Glomerular visceral epithelial cell (primary cell): ENCODE data around the gene STXBP4.
A peak's percentile ranks its signal among the peaks of the same experiment; 100 is the strongest.

ENCODE experiments used
- DNase-seq: peaks from one replicate; pipeline ENCODE4 v3.0.0-alpha.2; 2016; ENCODE audit errors: extremely low spot score

The STXBP4 gene

GRCh38 chr17:54969658-54970572 lies 1.4 kb downstream of the STXBP4 start:
- no peak for DNase-seq

GRCh38 chr17:54971147-54971546 lies 2.6 kb downstream of the STXBP4 start:
- DNase-seq: peak; percentile 17

GRCh38 chr17:54971901-54972300 lies 3.3 kb downstream of the STXBP4 start:
- DNase-seq: no peak

GRCh38 chr17:54972406-54973138 lies 4.0 kb downstream of the STXBP4 start:
- no peak for DNase-seq

- no peak for DNase-seq
These were observed 6.2 kb downstream of the STXBP4 start for GRCh38 chr17:54974759-54975158.

GRCh38 chr17:54976316-54976715 lies 7.8 kb downstream of the STXBP4 start:
- DNase-seq: no peak

- no peak for DNase-seq
These were observed 9.2 kb downstream of the STXBP4 start for GRCh38 chr17:54977744-54978143.

GRCh38 chr17:54979657-54980056 lies 11.1 kb downstream of the STXBP4 start:
- DNase-seq: no peak

GRCh38 chr17:54980375-54980774 lies 11.8 kb downstream of the STXBP4 start:
- DNase-seq: no peak

GRCh38 chr17:54982399-54982798 lies 13.8 kb downstream of the STXBP4 start:
- peak; percentile 6 for DNase-seq

- DNase-seq: no peak
These were observed 14.7 kb downstream of the STXBP4 start for GRCh38 chr17:54983260-54983659.

- no peak for DNase-seq
These were observed 16.9 kb downstream of the STXBP4 start for GRCh38 chr17:54985476-54985875.

GRCh38 chr17:54990118-54990517 lies 21.6 kb downstream of the STXBP4 start:
- no peak for DNase-seq

- DNase-seq: no peak
These were observed 23.0 kb downstream of the STXBP4 start for GRCh38 chr17:54991567-54991966.

- peak; percentile 53 for DNase-seq
These were observed 24.5 kb downstream of the STXBP4 start for GRCh38 chr17:54992797-54993639.

- no peak for DNase-seq
These were observed 27.9 kb downstream of the STXBP4 start for GRCh38 chr17:54996441-54996840.

GRCh38 chr17:55002458-55002857 lies 33.9 kb downstream of the STXBP4 start:
- no peak for DNase-seq

GRCh38 chr17:55004484-55004883 lies 35.9 kb downstream of the STXBP4 start:
- no peak for DNase-seq

GRCh38 chr17:55005520-55005919 lies 37.0 kb downstream of the STXBP4 start:
- DNase-seq: peak; percentile 17

- DNase-seq: no peak
These were observed 55.1 kb downstream of the STXBP4 start for GRCh38 chr17:55023626-55024025.

- no peak for DNase-seq
These were observed 69.3 kb downstream of the STXBP4 start for GRCh38 chr17:55037828-55038227.

- no peak for DNase-seq
These were observed 69.7 kb downstream of the STXBP4 start for GRCh38 chr17:55038291-55038690.
